GM12872 (cell line): ENCODE results near the gene UBR2.
A peak's percentile ranks its signal among the peaks of the same experiment; 100 is the strongest.

Experiments
- TF ChIP-seq, protein P1 (sequence below): IDR thresholded peaks from 3 replicates; pipeline ENCODE4 v1.5.1; 2011; ENCODE audit warnings: low read depth, mild to moderate bottlenecking, low read length, moderate library complexity; ENCODE audit not compliant: insufficient read depth

The UBR2 gene

GRCh38 chr6:42526616-42527015 lies 37.2 kb upstream of the UBR2 start:
- TF ChIP-seq, protein P1, sequence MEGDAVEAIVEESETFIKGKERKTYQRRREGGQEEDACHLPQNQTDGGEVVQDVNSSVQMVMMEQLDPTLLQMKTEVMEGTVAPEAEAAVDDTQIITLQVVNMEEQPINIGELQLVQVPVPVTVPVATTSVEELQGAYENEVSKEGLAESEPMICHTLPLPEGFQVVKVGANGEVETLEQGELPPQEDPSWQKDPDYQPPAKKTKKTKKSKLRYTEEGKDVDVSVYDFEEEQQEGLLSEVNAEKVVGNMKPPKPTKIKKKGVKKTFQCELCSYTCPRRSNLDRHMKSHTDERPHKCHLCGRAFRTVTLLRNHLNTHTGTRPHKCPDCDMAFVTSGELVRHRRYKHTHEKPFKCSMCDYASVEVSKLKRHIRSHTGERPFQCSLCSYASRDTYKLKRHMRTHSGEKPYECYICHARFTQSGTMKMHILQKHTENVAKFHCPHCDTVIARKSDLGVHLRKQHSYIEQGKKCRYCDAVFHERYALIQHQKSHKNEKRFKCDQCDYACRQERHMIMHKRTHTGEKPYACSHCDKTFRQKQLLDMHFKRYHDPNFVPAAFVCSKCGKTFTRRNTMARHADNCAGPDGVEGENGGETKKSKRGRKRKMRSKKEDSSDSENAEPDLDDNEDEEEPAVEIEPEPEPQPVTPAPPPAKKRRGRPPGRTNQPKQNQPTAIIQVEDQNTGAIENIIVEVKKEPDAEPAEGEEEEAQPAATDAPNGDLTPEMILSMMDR: no peak

GRCh38 chr6:42527204-42527603 lies 36.6 kb upstream of the UBR2 start:
- TF ChIP-seq, protein P1: no peak

DNA sequence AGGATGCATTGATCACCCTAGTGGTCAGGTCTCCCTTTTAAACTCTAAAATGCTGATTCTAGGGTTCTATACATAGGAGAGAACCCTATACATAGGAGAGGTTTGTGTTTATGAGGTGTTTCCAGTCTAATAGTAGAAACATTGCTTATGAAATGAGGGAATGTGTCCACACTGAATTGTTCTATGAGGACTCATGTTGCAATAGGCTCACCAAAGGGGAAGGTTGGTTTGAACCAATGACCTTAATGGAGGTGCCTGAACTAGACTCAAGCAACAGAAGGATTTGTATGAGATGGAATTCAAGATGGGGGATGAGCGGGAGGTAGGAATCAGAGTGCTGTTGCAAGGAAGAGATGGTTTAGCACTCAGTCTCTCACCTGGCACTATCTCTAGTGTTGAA lies 33.5 kb upstream of the UBR2 start:
- TF ChIP-seq, protein P1: no peak

DNA sequence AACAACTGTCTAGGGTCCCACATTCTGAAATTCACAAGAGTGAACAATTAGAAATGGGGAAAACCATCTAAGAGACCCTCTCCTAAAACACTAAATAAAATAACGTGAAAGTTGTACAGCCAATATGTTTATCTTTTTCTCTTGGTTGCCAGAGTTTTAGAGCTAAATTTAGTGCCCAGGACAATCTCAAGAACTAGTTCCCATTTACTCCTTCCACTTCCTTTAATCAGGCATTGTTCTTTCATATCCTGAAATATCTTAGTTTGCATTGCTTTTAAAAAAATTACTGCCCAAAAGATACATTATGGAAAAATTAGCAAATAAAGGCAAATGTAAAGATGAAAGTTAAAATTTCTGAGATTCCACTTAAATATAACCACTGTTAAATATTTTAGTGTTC lies 33.1 kb upstream of the UBR2 start:
- TF ChIP-seq, protein P1: no peak

DNA sequence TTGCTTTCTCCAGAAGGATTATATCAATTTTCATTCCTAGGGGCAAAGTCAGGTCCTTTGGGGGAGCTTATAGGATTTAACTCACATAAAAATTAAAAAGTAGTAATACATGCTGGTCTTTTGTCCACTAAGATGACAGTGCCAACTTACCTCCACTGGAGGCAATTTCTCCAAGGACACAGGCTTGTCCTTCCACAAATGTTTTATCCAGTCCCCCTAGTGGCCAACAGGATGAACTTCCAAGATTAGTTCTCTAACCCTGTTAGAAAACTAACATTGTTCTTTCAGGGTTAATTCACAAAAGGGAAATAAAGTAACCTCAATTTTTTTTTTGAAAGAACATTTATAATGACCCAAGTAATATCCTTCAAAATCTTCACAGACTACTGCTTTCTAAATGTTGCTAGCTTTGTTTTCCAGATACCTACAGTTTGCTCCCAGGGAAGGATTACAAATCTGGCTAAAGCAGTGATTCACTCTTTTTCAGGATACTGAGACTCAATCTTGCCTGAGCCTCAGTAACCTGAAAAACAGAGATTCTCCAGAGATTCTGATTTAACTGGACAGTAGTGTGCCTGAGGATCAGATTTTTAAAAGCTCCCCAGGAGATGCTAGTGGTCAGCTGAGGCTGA lies 31.7 kb upstream of the UBR2 start:
- TF ChIP-seq, protein P1: peak; percentile 74

DNA sequence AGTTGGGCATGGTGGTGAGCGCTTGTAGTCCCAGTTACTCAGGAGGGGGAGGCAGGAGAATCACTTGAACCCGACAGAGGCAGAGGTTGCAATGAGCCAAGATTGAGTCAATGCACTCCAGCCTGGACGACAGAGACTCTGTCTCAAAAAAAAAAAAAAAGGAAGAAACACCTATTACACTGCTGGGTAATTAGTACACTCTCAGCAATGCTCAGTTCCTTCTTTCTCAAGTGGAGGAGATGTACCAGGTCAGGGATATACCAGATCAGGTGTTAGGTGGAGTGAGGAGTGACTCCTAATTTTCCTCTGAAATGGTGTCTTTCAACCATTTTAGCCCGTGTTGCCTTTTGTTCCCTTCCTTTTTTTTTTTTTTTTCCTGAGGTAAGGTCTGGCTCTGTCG lies 30.0 kb upstream of the UBR2 start:
- TF ChIP-seq, protein P1: no peak

DNA sequence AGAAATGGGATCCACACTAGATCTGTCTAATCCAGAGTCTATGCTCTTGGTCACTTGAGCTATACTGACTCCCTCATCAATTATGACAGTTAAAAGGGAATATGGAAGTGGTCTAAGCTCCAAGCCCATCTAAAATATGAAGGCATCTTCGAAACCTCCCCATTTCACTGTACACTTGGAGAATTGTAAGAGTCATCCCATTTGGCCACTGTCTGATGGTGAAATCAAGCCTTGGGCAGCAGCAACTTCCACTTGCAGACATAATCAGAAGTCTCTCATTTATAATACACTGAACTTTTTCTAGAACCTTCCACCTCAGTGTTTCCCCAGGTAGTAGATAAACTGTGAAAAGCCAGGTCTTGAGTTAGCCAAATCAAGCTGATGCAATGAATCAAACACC lies 26.3 kb upstream of the UBR2 start:
- TF ChIP-seq, protein P1: no peak

DNA sequence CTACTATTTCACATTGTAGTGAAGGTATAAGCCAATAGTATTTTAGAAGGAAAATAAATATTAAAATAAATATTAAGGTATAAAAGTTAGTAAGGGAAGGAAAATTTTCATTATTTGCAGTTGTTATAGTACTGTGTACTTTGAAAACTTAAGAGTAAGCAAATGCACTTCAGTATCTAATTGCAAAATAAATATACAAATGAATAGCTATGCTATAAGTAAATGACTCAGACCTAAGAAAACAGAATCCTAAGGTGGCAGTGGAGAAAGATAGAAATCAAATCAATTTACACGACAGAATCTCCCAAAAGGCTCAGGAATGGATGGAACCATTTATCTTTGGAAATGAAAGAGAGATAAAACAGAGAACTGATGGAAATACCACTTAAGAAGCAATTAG lies 24.7 kb upstream of the UBR2 start:
- TF ChIP-seq, protein P1: no peak
